ENCODE results near the gene PRKACB. TPM values are rescaled to one million over a fixed set of nuclear protein-coding genes. Genes with fewer than 3 reads are reported as not detected.
A peak's percentile ranks its signal among the peaks of the same experiment; 100 is the strongest.

PRKACB gene
- total and polyA plus RNA-seq, 10 of the 15 experiments (the other 5 are each of a cell fraction or from before 2014, with no cell fraction given) = 3.1 to 9.0 (median 7.1) TPM; not detected in 1

GRCh38 chr1:84156210-84156621 lies 12.1 kb downstream of the PRKACB start:
- TF ChIP-seq JUNB (IDR thresholded peaks at IDR 0.05) (peak; percentile 16; the same call in 1 of the 2 replicates), MEF2A (IDR thresholded peaks at IDR 0.05; ENCODE audit: insufficient read depth, low read depth, low read length) (0 out of 2 replicates have a peak, but pooled peaks have one; percentile 41), IRF3 (IDR thresholded peaks at IDR 0.05) (no peak), ZNF24 (IDR thresholded peaks at IDR 0.05) (no peak), SPI1 (IDR thresholded peaks at IDR 0.05; ENCODE audit: borderline replicate concordance, insufficient read depth, low read depth, low read length) (0 out of 2 replicates have a peak, but pooled peaks have one; percentile 8), RUNX3 (IDR thresholded peaks at IDR 0.05; ENCODE audit: low read length) (peak; percentile 34), POLR2A (IDR thresholded peaks at IDR 0.05; ENCODE audit: low read depth, low read length) (no peak), ATF2 (IDR thresholded peaks at IDR 0.05; ENCODE audit: low read length) (0 out of 2 replicates have a peak, but pooled peaks have one; percentile 20)
- Histone ChIP-seq H4K20me1 (ENCODE audit: control insufficient read depth, insufficient read depth) (no peaks in the 10 kb centered on the region), H3K4me2 (ENCODE audit: control insufficient read depth, insufficient read depth) (0 out of 2 replicates have a peak overlapping the region, but pooled peaks have one; percentile 3), H3K4me3 (no peak overlapping the region), H3K4me1 (ENCODE audit: control insufficient read depth, insufficient read depth, low read length) (peaks cover 15% of the 10 kb centered on the region), H2AFZ (ENCODE audit: control insufficient read depth, low read depth, low read length) (no peak overlapping the region), H3K9me3 (replicated peaks; ENCODE audit: control insufficient read depth, insufficient read depth, low read length) (no peaks in the 10 kb centered on the region), H3K36me3 (ENCODE audit: control insufficient read depth in 2 of 2, insufficient read depth in 2 of 2, low read length in 1 of 2) (no peaks in the 10 kb centered on the region), H3K27ac (ENCODE audit: control insufficient read depth, insufficient read depth) (no peak overlapping the region), H3K79me2 (ENCODE audit: control insufficient read depth, insufficient read depth, low read length) (no peaks in the 10 kb centered on the region), H3K27me3 (replicated peaks in 1 of 2; ENCODE audit: control insufficient read depth in 2 of 2, insufficient read depth in 2 of 2, low read length in 1 of 2) (no peaks in the 10 kb centered on the region), H3K9ac (ENCODE audit: control insufficient read depth, insufficient read depth, low read length) (no peak overlapping the region)
- peak; percentile 47; the same call in 2 of the 3 replicates for ATAC-seq
- ChIA-PET SMC1A (ENCODE audit: uncharacterized antibody, unreplicated experiment) (interaction anchor here (1.0 kb wide), 1 partner anchor 9 kb away, joined by 3 read pairs; no protein-coding TSS in a partner anchor), POLR2A (no interaction called here), RAD21 (ENCODE audit: unreplicated experiment) (no interaction called here), CTCF (no interaction called here)
- no peak for DNase-seq (ENCODE audit: low read depth, low spot score)
- intact Hi-C loops (cut with micrococcal nuclease; ENCODE audit: unreplicated experiment) (no loop called here), in situ Hi-C loops (cut with MboI) (no loop called here)
- 68% methylated on average over 2 of the region's 2 CpGs for WGBS (ENCODE audit: insufficient coverage, insufficient replicate concordance, low lambda C conversion rate, missing lambda C conversion rate)
- no TSS peak for BruUV-seq (replicated peaks)
- FAIRE-seq = no peak
